NCI-H2171 (cell line): ENCODE results near the gene COMMD1.
"Not testable (repeated sequence)": the region's sequence is repeated elsewhere in the genome, so short reads cannot be mapped to it uniquely, and the experiment has no call there.

ENCODE experiments used
- DNase-seq: peaks from one replicate; lab custom pipeline; 2025; lab: John Stamatoyannopoulos, UW

Gene COMMD1

GRCh38 chr2:62074233-62074632 lies 168.8 kb downstream of the COMMD1 start:
- DNase-seq = no peak

GRCh38 chr2:62076980-62077638 lies 171.6 kb downstream of the COMMD1 start:
- DNase-seq = no peak

- DNase-seq = no peak
These were observed 179.3 kb downstream of the COMMD1 start for GRCh38 chr2:62084801-62085200.

DNA sequence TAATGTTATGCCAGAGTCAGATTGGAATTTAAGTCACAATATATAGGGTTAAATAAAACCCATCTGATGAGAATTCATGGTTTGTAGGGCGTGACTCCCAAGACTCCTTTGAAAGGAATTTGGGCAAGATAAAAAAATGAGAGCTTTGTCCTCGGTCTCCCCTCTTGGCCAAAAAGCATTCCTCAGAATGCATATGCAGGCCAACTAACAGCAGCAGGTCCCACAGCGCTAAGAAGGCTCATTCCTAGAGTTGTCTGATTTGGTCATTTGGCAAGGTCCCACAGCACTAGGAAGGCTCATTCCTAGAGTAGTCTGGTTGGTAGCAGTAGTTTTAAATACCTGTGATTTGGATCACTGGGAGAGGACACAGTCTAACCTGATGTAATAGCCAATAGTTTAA lies 184.2 kb downstream of the COMMD1 start:
- DNase-seq = no peak

GRCh38 chr2:62091471-62091870 lies 186.0 kb downstream of the COMMD1 start:
- no peak for DNase-seq

- DNase-seq = no peak
These were observed 193.6 kb downstream of the COMMD1 start for GRCh38 chr2:62099050-62099449.

DNA sequence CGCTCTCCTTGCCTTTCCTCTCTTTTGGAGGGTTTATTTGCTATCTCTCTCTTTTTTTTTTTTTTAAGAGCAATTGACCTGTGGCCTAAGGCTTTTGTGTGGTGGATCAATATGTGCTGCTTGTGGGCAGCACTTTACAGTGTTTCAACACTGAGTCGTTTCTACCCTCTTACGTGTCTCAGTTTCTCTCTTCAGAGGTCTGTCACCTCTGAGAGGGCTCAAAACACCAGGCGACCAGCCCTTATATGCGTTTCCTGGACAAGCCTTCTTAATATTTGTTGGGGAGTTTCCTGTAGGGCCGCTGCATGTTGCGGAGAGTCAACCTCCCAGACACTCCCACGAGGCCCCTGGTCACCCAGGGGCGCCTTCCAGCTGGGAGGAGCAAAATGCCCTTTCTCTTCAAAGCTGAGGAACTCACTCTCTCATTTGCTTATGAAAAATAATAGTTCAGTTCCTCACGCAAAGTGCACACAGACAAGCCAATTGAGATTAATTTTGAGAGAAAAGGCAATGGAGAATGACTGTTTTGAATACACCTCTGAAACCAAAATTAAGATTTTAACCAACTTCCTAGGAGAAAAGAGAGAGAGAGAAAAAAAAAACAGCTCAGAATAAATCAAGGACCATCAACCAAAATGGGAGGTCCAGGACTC lies 194.2 kb downstream of the COMMD1 start:
- no peak for DNase-seq

- DNase-seq = no peak
These were observed 196.4 kb downstream of the COMMD1 start for GRCh38 chr2:62101886-62102285.

GRCh38 chr2:62102402-62102920 lies 197.0 kb downstream of the COMMD1 start:
- DNase-seq = no peak

GRCh38 chr2:62109554-62109953 lies 204.1 kb downstream of the COMMD1 start:
- DNase-seq = no peak

GRCh38 chr2:62110415-62111025 lies 205.0 kb downstream of the COMMD1 start:
- DNase-seq = peak; percentile 25

DNA sequence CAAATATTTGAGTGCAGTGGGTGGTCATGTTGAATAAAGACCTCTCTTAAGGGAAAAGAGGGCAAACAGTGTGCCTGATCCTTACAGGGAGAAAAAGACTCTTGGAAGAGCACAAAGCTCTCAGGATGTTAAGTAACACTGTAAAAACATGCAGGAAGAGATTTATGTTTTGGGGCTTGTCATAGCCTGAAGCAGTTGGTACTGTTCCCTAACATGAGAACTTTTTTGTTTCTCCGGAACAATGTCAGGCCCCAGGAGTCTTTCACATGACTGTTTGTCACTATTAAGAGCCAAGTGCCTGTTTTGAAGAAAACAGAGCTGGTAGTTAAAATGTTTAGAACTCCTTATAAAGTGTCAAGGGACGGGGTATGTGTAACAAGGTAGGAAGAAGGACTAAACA lies 206.7 kb downstream of the COMMD1 start:
- no peak for DNase-seq

DNA sequence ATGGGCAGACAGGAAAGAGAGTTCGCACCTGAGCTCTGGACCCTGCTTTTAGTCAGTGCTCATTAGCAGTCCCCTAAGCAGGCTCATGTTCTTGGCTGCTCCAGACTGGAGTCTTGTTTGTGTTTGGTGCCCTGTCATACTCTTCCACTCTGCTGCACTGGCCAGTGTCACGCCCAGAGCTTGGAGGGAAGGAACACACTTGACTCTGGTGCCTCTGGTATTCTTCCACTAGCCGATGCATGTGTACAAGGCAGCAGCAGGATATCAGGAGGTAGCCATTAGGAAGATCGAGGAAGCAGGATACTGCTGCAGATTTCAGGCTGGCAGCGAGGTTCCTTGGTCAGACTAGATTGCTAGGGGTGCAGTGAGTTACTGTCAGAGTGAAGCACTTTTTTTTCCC lies 209.1 kb downstream of the COMMD1 start:
- DNase-seq = no peak

DNA sequence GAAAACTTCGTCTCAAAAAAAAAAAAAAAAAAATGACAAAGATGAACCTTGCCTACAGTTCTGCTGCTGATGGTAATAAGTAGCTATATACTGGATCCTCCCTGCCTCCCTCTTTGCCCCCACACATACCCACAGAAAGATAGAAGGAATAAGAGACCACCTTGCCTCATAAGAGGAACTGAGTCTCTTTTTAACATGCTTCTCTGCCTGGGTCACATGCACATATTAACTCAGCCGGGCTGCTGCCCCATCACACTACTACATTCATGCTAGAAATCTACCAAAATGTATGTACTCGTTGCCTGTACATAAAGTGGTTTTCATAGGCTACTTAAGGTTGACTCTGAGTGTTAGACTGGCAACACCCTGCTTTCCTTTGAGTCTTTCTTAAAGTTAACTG lies 211.5 kb downstream of the COMMD1 start:
- no peak for DNase-seq

GRCh38 chr2:62118160-62118559 lies 212.7 kb downstream of the COMMD1 start:
- DNase-seq = no peak

GRCh38 chr2:62119311-62119974 lies 214.0 kb downstream of the COMMD1 start:
- no peak for DNase-seq

- DNase-seq = not testable (repeated sequence)
These were observed 220.8 kb downstream of the COMMD1 start for GRCh38 chr2:62126239-62126638.

DNA sequence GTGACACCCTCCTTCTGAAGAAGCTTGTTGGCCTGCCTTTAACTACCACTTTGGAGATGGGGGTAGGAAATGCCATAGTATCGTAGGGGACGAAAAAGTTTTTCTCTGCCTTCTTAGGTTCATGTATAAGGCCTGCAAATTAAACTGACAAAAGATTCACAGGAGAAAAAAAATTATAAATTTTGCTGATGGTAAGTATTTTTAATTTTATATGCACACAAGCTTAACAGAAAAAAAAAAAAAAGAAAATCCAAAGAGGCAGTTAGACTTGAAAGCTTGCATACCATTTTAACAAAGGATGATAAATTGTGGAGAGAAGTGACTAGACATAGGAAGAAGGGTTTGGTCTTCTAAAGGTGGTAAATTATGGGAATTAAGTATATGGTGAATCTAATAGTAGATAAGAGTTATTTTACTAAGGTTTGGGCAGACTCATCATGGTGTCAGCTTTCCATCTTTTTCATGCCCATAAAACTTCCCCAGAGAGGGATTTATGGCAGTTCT lies 227.9 kb downstream of the COMMD1 start:
- no peak for DNase-seq

DNA sequence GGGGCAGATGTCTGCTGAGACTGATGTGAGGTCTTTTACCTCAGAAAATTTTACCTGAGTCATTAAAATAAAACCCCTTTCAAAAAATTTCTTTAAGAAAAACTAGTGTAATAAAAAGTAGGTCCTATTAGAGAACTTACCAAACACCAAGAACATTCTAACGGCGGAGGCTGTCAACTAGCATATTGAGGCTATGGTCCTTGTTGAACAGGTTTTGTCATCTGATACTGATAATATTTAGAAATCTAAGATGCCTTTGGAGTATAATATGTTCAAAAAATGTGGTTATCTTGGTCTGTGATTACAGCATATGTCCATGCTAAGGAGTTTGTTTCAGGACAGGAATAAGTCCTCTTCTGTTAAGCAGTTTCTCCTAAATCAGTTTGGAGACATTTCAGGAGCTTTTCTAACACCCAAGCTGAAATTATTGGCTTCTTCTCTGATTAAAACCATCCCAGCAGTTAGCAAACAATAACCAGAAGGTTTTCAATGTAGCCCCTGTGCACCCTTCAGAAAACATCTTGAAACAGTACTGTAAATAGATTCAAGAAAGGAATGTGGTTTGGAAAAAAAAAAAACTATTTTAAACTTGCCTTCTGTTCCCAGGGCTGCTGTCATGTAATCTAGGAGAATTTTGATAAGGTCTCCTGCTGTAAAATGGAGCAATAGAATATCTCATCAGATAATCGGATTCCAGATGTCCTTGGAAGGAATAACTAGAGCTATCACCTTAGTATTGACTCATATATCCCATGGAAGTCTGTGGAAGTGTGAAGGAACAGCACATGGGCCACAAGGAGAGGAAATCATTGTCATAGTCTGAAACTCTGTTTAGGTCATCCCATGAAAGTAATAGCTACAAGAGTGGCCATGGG lies 231.7 kb downstream of the COMMD1 start:
- DNase-seq = no peak

- no peak for DNase-seq
These were observed 235.1 kb downstream of the COMMD1 start for GRCh38 chr2:62140426-62141141.
